Natural killer cell (primary cell): ENCODE data around the gene TGFBR3. TPM values are rescaled to one million over a fixed set of nuclear protein-coding genes. Genes with fewer than 3 reads are reported as not detected.
A peak's percentile ranks its signal among the peaks of the same experiment; 100 is the strongest.

Experiments
- ATAC-seq, 3 donors: fragments of 150-1000 bp in 2 of 3; fragments of 200-7000 bp in 1 of 3; cut with Tn5 transposase; 1 replicate in 1 of 3; 2 replicates in 2 of 3; pipeline ENCODE4 v1.10.0; 2021; ENCODE audit warnings: mild to moderate bottlenecking in 2 of 3, moderate library complexity in 2 of 3
- DNase-seq, 2 donors: peaks; one replicate each; pipeline versions ENCODE4 v3.0.0 to v3.0.0-alpha.2; 2013 to 2021; ENCODE audit warnings: mixed read lengths in 1 of 2
- H3K27ac ChIP-seq: one replicate; pipeline ENCODE4 v1.5.1; 2013; ENCODE audit warnings: mild to moderate bottlenecking, low read length
- H3K27me3 ChIP-seq: one replicate; pipeline ENCODE4 v1.6.1; 2013; ENCODE audit warnings: low read length; ENCODE audit not compliant: control insufficient read depth, insufficient read depth
- H3K36me3 ChIP-seq: one replicate; pipeline ENCODE4 v1.6.1; 2013; ENCODE audit warnings: low read length; ENCODE audit not compliant: control insufficient read depth, insufficient read depth
- H3K4me1 ChIP-seq: one replicate; pipeline ENCODE4 v1.6.1; 2013; ENCODE audit warnings: low read length; ENCODE audit not compliant: control insufficient read depth, insufficient read depth
- H3K4me3 ChIP-seq: one replicate; pipeline ENCODE4 v1.5.1; 2013; ENCODE audit warnings: low read length
- H3K9me3 ChIP-seq: one replicate; pipeline ENCODE4 v1.6.1; 2013; ENCODE audit warnings: low read length; ENCODE audit not compliant: control insufficient read depth, insufficient read depth
- H3K27ac Mint-ChIP-seq, 2 donors: one replicate each; pipeline ENCODE4 v1.8.0; 2022; ENCODE audit warnings: mild to moderate bottlenecking in 2 of 2, mixed read lengths in 2 of 2, moderate library complexity in 1 of 2
- H3K27me3 Mint-ChIP-seq, 2 donors: one replicate each; pipeline ENCODE4 v1.8.0; 2022; ENCODE audit warnings: low read depth in 2 of 2, mixed read lengths in 2 of 2
- H3K36me3 Mint-ChIP-seq: one replicate; pipeline ENCODE4 v1.8.0; 2022; ENCODE audit warnings: mixed read lengths
- H3K4me1 Mint-ChIP-seq, 2 donors: one replicate each; pipeline ENCODE4 v1.8.0; 2022; ENCODE audit warnings: mixed read lengths in 2 of 2
- H3K4me3 Mint-ChIP-seq: one replicate; pipeline ENCODE4 v1.8.0; 2022; ENCODE audit warnings: mild to moderate bottlenecking, moderate library complexity, mixed read lengths
- H3K9me3 Mint-ChIP-seq, 2 donors: one replicate each; pipeline ENCODE4 v1.8.0; 2022; ENCODE audit warnings: mixed read lengths in 2 of 2
- CTCF ChIP-seq: fragments of 200-600 bp; IDR thresholded peaks from one replicate; pipeline ENCODE4 v1.8.0; 2022; ENCODE audit warnings: antibody characterized with exemption
- WGBS: methylation state at CpG from one replicate; pipeline ENCODE4 v1.1.7; 2013; ENCODE audit warnings: missing lambda C conversion rate; ENCODE audit not compliant: insufficient coverage; 5-methylcytosine and 5-hydroxymethylcytosine counted together
- intact Hi-C: fragments of 100-400 bp; cut with micrococcal nuclease; formaldehyde crosslinking; loops from one replicate; pipeline ENCODE4 v1.14.2; 2022
- total RNA-seq, 4 donors: library from RNA; stranded (reverse); fragments of 120-200 nt in 1 of 4; gene quantifications; one replicate each; pipeline versions ENCODE4 v1.2.3 to v1.2.4, GENCODE V29; 2013 to 2022

Gene TGFBR3
- 100 to 1,000 TPM; 225 to 274 (median 243) TPM for total RNA-seq
- 121 TPM for total RNA-seq (2013)

GRCh38 chr1:91885716-91886506, at the start of gene TGFBR3:
Gene TGFBR3 (minus strand): TSS chr1:91886151. CDS start chr1:91861531, 24,620 bp downstream.
- peaks cover 53 to 56% of the 10 kb centered on the region in 2 donors for H3K4me1 Mint-ChIP-seq
- ATAC-seq: peak; percentile 81 to 89 (median 87)
- intact Hi-C loops: no loop called here
- peak; percentile 80 to 85 for DNase-seq
- H3K9me3 Mint-ChIP-seq: no peaks in the 10 kb centered on the region
- no peak for TF ChIP-seq CTCF
- WGBS: under 1% methylated on average over 92 of the region's 92 CpGs
- no peaks in the 10 kb centered on the region for H3K27me3 ChIP-seq
- H3K27ac ChIP-seq: peak within 1 kb of the TSS; percentile 59
- peak within 1 kb of the TSS; percentile 99 for H3K4me3 Mint-ChIP-seq
- H3K36me3 Mint-ChIP-seq: peaks cover 6% of the 10 kb centered on the region
- H3K36me3 ChIP-seq: no peaks in the 10 kb centered on the region
- H3K4me3 ChIP-seq: peak within 1 kb of the TSS; percentile 52
- peak within 1 kb of the TSS; percentile 85 to 97 for H3K27ac Mint-ChIP-seq
- no peaks in the 10 kb centered on the region for H3K27me3 Mint-ChIP-seq
- no peaks in the 10 kb centered on the region for H3K9me3 ChIP-seq
- H3K4me1 ChIP-seq: peaks cover 33% of the 10 kb centered on the region

- TF ChIP-seq CTCF: no peak
- no peaks in the 10 kb centered on the region for H3K36me3 Mint-ChIP-seq
- peaks cover 2% of the 10 kb centered on the region in 2 donors for H3K4me1 Mint-ChIP-seq
- WGBS: 88% methylated on average over 2 of the region's 2 CpGs
- H3K27me3 Mint-ChIP-seq: no peaks in the 10 kb centered on the region
- no peak overlapping the region for H3K27ac Mint-ChIP-seq
- no peaks in the 10 kb centered on the region for H3K9me3 Mint-ChIP-seq
- Histone ChIP-seq H3K9me3 (no peaks in the 10 kb centered on the region), H3K4me3 (no peak overlapping the region), H3K36me3 (no peaks in the 10 kb centered on the region), H3K27me3 (no peaks in the 10 kb centered on the region), H3K27ac (no peak overlapping the region), H3K4me1 (peaks cover 2% of the 10 kb centered on the region)
- no peak for ATAC-seq
- no peak for DNase-seq
- intact Hi-C loops: loop anchor here (5.0 kb wide), 2 partner anchors 217 to 762 kb away; no protein-coding TSS in a partner anchor
- no peak overlapping the region for H3K4me3 Mint-ChIP-seq
Measured at GRCh38 chr1:91929250-91929649, 43.3 kb upstream of the TGFBR3 start.

- intact Hi-C loops: loop anchor here (5.0 kb wide), 2 partner anchors 216 to 761 kb away; no protein-coding TSS in a partner anchor
- Mint-ChIP-seq H3K27me3 (no peaks in the 10 kb centered on the region), H3K9me3 (no peaks in the 10 kb centered on the region), H3K36me3 (no peaks in the 10 kb centered on the region), H3K4me3 (no peak overlapping the region), H3K4me1 (peaks cover 9% of the 10 kb centered on the region in 2 donors), H3K27ac (no peak overlapping the region)
- ATAC-seq: no peak
- 96% methylated on average over 2 of the region's 2 CpGs for WGBS
- no peak overlapping the region for H3K27ac ChIP-seq
- H3K27me3 ChIP-seq: no peaks in the 10 kb centered on the region
- H3K36me3 ChIP-seq: no peaks in the 10 kb centered on the region
- peaks cover 9% of the 10 kb centered on the region for H3K4me1 ChIP-seq
- H3K4me3 ChIP-seq: no peak overlapping the region
- DNase-seq: no peak
- TF ChIP-seq CTCF: no peak
- no peaks in the 10 kb centered on the region for H3K9me3 ChIP-seq
Measured at GRCh38 chr1:91928026-91928425, 42.1 kb upstream of the TGFBR3 start.
